HG02623 (cell line): ENCODE data around the gene GRIPAP1.

Source experiments
- ATAC-seq: cut with Tn5 transposase; IDR thresholded peaks from one replicate; pipeline ENCODE4 v1.9.1; 2021; ENCODE audit warnings: moderate library complexity; ENCODE audit not compliant: unreplicated experiment

GRIPAP1 gene, protein sequence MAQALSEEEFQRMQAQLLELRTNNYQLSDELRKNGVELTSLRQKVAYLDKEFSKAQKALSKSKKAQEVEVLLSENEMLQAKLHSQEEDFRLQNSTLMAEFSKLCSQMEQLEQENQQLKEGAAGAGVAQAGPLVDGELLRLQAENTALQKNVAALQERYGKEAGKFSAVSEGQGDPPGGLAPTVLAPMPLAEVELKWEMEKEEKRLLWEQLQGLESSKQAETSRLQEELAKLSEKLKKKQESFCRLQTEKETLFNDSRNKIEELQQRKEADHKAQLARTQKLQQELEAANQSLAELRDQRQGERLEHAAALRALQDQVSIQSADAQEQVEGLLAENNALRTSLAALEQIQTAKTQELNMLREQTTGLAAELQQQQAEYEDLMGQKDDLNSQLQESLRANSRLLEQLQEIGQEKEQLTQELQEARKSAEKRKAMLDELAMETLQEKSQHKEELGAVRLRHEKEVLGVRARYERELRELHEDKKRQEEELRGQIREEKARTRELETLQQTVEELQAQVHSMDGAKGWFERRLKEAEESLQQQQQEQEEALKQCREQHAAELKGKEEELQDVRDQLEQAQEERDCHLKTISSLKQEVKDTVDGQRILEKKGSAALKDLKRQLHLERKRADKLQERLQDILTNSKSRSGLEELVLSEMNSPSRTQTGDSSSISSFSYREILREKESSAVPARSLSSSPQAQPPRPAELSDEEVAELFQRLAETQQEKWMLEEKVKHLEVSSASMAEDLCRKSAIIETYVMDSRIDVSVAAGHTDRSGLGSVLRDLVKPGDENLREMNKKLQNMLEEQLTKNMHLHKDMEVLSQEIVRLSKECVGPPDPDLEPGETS

DNA sequence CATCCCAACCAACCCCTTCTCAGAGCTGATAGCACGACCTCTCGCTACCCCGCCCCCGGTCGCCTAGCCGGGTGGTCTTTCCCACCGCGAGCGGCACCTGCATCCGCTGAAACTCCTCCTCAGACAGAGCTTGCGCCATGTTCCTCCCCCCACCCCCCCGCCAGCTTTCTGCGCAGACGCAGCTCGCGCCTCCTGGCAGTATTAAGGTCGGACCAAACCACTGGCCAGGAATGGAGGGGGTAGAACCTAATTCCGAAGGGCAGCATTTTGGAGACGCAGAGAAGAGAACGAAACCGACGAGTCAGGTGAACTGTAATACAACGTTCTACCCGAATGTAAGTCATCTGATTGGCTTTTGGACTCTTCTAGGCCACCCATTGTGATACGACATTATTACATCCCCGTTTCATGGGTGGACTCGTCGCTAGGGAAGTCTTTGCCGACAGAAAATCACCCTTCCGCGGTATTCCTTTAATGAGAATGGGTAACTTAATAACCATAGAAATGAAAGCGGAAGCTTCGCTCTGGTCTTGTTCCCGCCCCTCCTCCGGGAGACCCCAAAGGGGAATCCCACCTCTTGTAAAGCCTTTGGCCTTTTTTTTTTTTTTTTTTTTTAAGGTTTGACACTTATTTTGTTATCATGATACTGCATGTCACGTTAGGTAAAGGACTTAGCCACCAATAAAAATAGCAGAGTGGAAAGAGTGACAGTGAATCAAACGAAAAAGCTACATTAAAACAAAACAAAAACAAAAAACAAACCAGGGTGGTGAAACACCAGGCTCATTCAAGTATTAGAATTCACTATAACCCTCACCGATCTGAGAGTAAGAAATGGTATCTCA lies at the start of gene GRIPAP1:
GRIPAP1 (minus strand) TSS at position 174 of the 845 bp plus-strand sequence; CDS start at position 139, 35 bp downstream.
- peak; percentile 75 for ATAC-seq

DNA sequence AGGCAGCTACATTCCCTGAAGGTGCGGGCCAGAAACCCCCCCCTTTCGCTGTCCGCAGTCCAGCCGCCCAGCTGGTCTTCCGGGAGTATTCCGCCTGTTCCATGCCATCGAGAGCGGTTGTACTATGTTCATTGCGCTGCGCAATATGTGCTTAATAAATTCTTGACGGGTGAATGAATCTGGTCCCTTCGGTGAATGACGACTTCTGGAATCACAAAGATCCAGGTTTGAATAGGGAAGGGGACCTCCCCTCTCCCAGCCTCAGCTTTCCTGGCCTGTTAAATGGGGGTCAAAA lies 41.9 kb upstream of the GRIPAP1 start:
- ATAC-seq = no peak

DNA sequence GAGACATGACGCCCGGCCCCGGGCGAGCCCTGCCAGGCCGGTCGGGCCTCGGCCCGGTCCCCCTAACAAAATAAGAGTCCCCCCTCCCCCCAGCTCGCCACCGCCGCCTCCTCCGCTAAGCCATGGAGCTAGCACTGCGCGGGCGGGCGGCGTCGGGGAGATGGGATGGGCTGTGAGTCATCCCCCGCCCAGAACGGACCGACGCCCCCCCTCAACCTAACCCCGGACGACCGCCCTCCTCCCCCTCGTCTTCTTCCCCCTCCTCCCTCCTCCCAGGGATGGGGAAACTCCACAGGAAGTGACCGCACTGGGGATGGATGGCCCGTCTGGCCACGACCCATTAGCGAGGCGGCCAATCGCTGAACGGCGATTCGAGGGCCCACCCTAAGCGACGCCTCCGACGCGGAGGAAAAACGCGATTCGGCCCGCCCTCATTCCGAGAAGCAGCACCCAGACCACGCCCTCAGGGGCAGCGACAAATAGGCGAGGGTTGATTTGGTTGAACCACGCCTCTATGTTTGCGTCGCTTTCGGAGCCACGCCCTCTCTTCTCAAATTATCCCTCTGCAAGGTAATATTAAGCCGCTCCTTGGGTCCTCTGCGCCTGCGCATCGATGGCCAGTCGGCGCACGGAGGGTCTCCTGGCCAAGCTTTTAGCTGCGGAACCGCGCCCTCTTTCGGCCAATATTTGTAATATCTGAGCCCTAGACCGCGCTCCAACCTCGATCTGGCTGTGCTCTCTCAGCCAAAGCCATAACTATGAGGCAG lies 41.3 kb upstream of the GRIPAP1 start, which contains the start of gene TFE3:
TFE3 (minus strand) TSS at position 138 of the 767 bp plus-strand sequence; CDS start at position 7, 131 bp downstream.
- ATAC-seq = peak; percentile 82

DNA sequence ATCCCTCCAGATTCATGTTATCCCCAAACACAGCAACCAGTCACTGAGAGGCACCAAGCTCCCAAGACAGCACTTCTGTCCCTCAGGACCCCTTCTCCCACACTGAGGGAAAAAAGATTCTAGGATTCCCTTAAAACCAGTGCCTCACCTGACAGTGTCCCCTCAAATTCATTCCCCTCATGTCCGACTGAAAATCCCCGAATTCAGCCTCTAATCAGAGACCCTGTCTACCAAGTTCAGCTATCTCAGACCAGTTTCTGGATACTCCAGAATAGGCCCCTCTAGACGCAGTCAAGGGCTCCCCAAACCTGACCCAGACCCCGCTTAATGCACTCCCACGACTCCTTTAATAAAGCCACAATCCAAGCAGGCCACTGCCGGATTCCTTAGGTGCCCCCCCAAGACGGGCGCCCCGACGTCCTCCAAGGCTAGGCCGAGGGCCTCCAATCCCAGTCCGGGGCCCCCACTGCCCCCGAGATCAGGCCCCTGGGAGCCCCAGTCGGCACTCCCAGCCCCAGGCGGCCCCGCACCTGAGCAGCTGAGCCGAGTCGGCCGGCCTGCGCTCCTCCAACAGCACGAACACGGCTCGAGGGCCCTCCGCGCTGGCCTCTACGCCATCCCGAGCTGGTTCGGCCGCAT lies 40.6 kb upstream of the GRIPAP1 start:
- no peak for ATAC-seq

DNA sequence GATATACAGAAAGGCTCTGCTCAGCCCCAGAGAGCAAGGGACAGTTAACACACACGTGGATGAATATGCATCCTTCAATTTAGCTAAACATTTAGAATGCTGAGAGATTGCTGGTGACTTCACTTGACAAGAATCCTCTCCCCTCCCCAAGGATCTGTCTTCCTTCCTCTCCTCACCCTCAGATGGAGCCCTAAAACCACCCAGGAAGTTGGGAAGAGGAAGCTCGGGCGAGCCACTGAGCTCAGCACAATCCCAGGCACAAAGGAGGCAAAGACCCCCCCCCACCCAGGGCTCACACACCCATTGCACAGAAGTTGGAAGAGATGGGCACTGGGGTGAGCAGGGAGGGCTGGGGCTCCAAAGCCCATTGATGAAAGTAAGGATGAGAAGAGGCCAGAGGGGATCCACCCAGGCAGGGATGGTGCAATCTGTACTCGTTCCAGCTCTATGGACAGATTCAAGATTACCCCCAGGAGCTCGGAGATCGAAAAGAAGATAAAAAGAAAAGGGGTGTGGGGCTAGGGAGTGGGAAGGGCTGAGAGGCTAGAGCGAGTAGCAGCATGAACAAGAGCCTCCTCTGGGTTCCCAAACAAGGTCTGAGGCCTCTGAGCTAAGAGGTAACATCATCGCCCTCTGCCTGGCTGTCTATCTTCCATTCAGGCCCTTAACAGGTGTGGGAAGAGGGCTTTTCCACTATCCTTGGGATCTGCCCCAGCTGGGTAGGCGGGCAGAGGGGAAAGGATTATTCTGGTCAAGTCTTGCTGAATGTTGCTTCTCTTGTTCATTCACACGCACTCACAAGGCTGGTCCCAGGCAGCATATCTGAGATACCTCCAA lies 39.9 kb upstream of the GRIPAP1 start:
- ATAC-seq = no peak

DNA sequence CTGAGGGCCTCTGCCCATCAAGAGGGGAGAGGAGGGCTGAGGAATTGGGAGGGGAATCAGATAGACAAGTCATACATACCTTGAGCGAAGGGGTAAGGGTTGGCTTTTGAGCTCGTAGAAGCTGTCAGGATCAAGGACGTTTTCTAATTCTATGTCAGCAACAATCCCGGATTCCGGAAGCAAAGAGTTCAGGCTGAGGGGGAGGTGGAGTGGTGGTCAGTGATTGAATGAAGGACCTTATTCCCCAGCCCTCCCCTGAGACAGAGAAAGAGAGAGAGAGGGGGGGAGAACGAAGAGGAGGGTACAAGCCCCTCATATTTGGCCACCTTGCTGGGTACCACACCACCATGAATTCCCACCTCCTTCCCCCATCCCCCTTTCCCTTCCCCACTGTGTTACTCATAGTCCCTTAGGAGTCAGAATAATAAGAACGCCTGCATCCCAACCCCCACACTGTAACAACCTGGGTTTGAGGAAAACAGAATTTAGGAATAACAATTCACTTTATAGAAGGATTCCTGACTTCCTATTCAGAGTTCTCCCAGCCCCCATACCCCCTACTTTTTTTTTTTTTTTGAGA lies 38.4 kb upstream of the GRIPAP1 start:
- no peak for ATAC-seq

DNA sequence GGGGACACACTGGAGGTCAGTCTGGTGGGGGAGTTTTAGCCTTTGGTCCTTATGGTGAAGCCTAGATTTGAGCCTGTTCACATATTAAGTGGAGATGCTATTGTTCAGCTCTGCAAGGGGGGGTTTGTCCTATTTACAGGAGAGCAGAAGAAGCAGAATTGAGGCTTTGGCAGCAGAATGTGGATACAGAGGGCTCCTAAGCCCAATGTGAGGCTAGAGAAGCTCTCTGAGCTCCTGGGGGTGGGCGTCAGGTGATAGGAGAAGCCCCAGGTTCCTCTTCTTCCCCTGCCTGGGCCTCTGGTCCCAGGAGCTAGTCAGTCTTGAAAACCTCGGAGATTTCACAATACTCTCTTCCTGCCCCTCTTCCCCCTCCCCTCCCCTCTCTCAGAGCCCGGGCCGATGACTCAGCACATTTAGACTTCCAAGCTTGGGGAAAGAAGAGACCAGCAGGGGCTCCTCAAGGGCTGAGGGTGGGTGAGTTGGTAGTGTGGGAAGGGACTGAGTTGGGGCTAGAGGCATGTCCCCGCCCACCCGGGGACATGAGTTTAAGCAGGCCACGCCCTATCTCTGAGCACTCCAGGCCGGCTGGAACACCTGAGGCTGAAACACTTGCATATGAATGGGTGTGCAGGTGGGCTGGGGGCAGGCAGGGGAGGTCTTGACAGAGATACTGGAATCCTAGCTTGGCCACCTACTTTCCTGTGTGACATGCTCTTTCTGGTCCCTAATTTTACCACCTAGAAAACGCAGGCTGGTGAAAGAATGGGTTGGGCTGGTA lies 37.7 kb upstream of the GRIPAP1 start:
- no peak for ATAC-seq

DNA sequence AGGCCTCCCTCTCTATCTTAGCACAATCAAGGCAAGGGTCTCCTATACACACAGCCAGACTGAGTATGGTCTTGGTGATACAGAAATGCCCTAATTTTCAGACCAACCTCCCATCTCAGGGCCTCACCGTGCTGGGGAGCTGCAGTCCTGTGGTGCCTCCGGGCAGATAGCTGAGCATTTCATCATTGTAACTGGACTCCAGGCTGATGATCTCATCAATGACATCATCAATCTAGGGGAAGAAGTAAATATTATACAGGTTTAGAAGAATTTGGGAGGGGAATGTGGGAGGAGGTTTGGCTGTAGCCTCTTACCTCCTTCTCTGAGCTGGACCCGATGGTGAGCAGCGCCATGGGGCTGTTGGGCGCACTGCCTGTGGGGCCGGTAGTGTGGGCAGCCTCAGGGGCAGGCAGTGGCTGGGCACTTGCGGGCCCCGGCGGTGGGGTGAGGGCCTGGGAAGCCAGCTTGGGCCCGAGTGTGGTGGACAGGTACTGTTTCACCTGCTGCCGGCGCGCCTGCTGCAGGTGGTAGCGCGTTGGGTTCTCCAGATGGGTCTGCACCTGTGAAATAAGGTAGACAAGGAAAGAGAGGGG lies 35.9 kb upstream of the GRIPAP1 start:
- no peak for ATAC-seq

DNA sequence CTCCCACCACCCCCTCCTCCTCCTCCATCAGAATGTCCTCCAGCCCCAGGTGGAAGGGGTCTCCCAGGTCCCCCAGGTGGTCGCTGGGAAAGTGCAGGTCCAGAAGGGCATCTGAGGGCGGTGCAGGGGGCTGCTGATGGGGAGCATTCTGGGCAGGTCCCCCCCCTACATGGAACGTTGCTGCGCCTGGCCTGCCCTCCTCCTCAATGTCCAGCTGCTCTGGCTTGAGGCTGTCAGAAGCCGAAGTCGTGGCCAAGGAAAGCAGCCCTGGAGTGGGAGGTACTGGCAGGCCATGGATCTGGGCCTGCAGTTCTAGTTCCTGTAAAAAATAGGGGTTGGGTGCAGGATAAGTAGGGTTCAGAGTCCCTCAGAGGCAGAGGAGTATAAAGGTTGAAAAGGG lies 28.2 kb upstream of the GRIPAP1 start:
- ATAC-seq = no peak

DNA sequence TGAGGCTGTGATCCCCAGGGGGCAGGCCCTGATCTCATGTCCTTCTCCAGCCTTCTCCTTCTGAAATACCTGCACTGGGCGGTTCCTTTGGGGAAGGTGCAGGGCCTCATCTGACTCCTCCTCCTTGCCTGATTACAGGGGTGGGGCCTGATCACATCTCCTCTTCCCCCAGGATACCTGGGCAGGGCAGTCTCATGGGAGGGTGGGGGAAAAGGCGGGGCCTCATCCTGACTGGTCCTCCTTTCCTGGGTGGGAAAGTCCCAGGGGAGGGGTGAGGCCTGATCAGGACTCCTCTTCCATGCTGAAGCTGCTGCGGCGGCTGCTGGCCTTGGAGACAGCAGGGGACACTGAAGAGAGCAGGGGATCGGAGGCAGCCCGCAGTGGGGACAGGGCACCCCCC lies 27.8 kb upstream of the GRIPAP1 start:
- no peak for ATAC-seq

DNA sequence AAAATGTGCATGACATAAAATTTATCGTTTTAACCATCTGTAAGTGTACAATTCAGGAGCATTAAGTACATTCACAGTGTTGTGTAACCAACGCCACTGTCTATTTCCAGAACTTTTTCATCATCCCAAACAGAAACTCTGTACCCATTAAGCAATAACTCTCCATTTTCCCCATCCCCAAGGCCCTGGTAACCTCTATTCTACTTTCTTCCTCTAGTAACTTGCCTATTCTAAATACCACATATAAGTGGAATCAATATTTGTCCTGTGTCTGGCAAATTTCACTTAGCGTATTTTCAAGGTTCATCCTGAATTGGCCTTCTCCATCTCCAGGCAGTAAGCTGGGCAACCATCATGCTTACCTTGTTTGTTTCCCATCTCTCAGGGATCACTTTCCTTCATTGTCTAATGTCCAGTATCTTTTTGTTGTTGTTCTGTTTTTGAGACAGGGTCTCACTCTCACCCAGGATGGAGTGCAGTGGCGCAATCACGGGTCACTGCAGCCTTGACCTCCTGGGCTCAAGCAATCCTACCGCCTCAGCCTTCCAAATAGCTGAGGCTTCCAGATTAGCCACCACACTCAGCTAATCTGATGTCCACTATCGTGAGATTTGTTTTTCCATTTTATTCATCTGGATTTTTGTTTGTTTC lies 17.7 kb upstream of the GRIPAP1 start:
- ATAC-seq = no peak

DNA sequence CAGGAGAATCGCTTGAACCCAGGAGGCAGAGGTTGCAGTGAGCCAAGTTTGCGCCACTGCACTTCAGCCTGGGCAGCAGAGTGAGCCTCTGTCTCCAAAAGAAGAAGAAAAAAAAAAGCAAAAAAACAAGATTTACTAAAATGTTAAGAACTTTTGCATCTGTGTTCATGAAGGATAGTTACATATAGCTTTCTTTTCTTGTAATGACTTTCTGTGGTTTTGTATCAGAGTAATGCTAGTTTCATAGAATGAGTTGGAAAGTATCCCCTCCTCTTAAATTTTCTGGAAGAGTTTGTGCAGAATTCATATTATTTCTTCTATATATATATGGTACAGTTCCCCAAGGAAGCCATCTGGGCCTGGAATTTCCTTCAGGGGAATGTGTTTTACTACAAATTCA lies 17.0 kb upstream of the GRIPAP1 start:
- no peak for ATAC-seq

DNA sequence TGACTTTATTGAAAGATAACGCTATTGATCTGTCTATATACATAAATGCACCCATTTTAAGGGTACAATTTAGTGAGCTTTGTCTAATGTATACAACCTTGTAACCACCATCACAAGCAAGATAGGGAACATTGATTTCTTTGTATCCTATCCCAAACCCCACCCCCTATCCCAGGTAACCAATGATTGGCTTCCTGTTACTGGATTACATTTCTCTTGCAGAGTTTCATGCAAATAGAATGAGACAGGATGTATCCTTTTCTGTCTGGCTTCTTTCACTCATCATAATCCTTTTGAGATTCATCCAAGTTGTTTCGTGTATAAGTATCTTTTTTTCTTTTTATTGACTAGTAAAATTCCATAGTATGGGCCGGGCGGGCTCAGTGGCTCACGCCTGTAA lies 1.6 kb upstream of the GRIPAP1 start:
- ATAC-seq = no peak

DNA sequence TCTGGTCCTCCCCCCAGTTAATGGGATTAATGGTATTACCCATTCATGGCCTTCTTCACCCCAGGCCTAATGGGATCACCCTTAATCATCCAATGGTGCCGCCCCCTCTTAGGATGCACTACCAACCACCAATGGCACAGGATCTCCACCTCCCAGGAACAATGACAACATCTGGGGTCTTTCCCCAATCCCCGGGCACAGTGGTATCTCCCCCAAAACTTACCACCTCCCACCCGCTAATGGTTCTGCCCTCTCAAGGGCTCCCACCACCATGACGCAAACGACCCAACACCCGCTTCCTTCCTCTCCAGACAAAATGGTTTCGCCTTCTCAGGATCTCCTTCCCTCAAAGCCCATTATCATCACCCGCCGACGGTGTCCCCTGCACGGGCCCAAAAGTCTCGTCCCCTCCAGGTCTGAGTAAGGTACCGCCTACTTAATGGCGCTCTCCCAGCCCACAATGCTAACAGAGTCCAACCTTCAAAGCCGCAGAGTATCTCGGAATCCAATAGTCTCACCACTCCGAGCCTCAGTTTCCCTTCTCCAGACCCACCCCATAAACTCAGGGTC lies 458 bp downstream of the GRIPAP1 start:
- ATAC-seq = peak; percentile 20

DNA sequence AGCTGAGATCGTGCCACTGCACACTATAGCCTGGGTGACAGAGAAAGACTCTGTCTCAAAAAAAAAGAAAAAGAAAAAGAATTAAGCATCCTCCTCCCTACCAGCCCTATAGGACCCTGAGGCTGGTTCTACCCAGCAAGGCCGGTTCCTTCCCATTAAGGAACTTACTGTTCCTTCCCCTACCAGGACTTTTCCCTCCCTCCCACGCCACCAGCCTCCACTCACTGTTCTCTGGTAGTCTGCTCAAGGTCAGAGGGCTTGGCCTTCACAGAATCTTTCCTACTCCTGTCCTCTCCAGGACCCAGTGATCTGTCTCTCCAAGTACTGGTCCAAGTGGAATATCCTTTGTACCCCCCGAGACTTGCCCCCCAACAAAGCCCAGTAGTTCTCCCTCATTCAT lies 1.4 kb downstream of the GRIPAP1 start:
- ATAC-seq = no peak

DNA sequence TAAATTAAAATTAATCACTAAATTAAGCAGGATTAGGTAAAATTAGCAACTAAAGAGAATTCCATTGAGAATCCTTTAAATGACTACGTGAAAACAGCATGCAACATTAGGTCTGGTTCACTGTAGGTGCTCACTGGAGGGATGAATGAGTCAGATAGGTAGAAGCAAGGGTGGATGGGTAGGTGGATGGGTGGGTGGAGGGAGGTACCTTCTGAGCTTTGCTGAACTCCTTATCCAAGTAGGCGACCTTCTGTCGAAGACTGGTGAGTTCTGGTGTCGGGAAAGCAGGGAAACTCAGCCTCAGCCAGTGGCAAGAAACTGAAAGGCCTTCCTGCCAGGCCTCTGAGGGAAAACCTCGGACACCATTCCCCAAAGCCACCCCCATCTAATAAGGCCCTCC lies 3.0 kb downstream of the GRIPAP1 start:
- ATAC-seq = no peak

DNA sequence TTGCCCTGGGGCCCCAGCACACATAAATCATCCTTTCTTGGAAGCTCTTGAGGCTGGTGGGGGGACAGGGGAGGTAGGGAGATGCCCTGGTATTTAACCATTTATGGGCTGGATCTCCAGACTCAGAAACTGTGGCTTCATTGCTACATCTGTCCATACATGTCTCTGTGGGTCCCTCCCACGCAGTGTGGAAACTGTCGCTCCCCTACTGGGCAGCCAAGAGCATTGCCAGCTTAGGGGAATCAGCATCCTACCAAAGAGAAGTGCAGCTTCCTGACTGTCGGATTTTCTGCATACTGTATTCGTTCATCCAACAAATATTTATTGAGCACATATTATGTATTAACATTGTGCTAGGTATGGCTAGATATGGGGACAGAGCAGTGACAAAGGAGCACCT lies 3.7 kb downstream of the GRIPAP1 start:
- ATAC-seq = no peak
